HepG2 (cell line): ENCODE measurements around the gene SHBG. TPM values are rescaled to one million over a fixed set of nuclear protein-coding genes. Genes with fewer than 3 reads are reported as not detected.

Experiments
- ATAC-seq: fragments of 200-7000 bp; cut with Tn5 transposase; 3 replicates; pipeline ENCODE4 v1.9.1; 2020; ENCODE audit warnings: mild to moderate bottlenecking, moderate library complexity
- BruUV-seq: library from RNA; stranded (reverse); fragments of 400-500 nt; replicated peaks from 2 replicates; lab custom pipeline; 2021; lab: Mats Ljungman, UMichigan
- CTCF ChIA-PET: fragments of 300-600 bp; formaldehyde crosslinking; extraction: SDS; loops from one replicate; lab custom pipeline; 2021; ENCODE audit warnings: low total read pairs, inconsistent platforms, low intra/inter-chr PET ratio; lab: Yijun Ruan, JAX
- POLR2A ChIA-PET: fragments of 350-600 bp; sonication (Branson Sonifier 250); formaldehyde crosslinking; loops from one replicate; lab custom pipeline; 2020; ENCODE audit warnings: antibody characterized with exemption, inconsistent platforms; lab: Yijun Ruan, JAX
- DNase-seq: peaks from one replicate; pipeline ENCODE4 v3.0.0-alpha.2; 2015; ENCODE audit warnings: low spot score
- FAIRE-seq: peaks from 3 replicates; lab custom pipeline; 2011; peaks lifted over from hg19 to GRCh38; lab: Jason Lieb, UNC
- H2AFZ ChIP-seq: one replicate; pipeline ENCODE4 v1.6.1; 2011; ENCODE audit warnings: low read length, inconsistent platforms
- H3K27ac ChIP-seq: fragments of 300-600 bp; 3 replicates; pipeline ENCODE4 v1.8.0; 2011; ENCODE audit warnings: mixed run types, mild to moderate bottlenecking, mixed read lengths, low read length, inconsistent platforms; ENCODE audit not compliant: insufficient read depth; ENCODE audit errors: extremely low read length
- H3K27me3 ChIP-seq, 2 experiments: fragments of 200-600 bp in 1 of 2; 2 replicates in 1 of 2; 3 replicates in 1 of 2; pipeline versions ENCODE4 v1.6.0 to v1.8.0; 2011; ENCODE audit warnings: low read length in 2 of 2, mild to moderate bottlenecking in 2 of 2, moderate library complexity in 2 of 2, inconsistent platforms in 1 of 2; ENCODE audit not compliant: insufficient read depth in 2 of 2, control insufficient read depth in 1 of 2
- H3K36me3 ChIP-seq, 2 experiments: fragments of 200-600 bp in 1 of 2; replicated peaks in 1 of 2; 2 replicates in 1 of 2; 3 replicates in 1 of 2; pipeline versions ENCODE4 v1.5.1 to v1.8.0; 2011; ENCODE audit warnings: low read length in 2 of 2, inconsistent platforms in 1 of 2; ENCODE audit not compliant: insufficient read depth in 2 of 2, control insufficient read depth in 1 of 2
- H3K4me1 ChIP-seq: 2 replicates; pipeline ENCODE4 v1.5.1; 2012; ENCODE audit warnings: low read length, inconsistent platforms; ENCODE audit not compliant: insufficient read depth
- H3K4me2 ChIP-seq: 2 replicates; pipeline ENCODE4 v1.6.0; 2011; ENCODE audit warnings: low read depth, low read length, inconsistent platforms
- H3K4me3 ChIP-seq, 3 experiments: fragments of 200-600 bp in 1 of 3; sonication (generic), shearing (Covaris generic) in 1 of 3; replicated peaks in 1 of 3; 2 replicates each; pipeline ENCODE4 v1.5.1; 2011 to 2016; ENCODE audit warnings: low read length in 3 of 3, inconsistent platforms in 2 of 3, low read depth in 2 of 3, mild to moderate bottlenecking in 2 of 3, control low read depth in 1 of 3, mixed read lengths in 1 of 3; ENCODE audit not compliant: insufficient read depth in 1 of 3
- H3K79me2 ChIP-seq: one replicate; pipeline ENCODE4 v1.6.1; 2011; ENCODE audit warnings: low read length, inconsistent platforms; ENCODE audit not compliant: insufficient read depth
- H3K9ac ChIP-seq: 2 replicates; pipeline ENCODE4 v1.6.0; 2011; ENCODE audit warnings: mild to moderate bottlenecking, low read depth, low read length, inconsistent platforms; ENCODE audit not compliant: insufficient read depth
- H3K9me3 ChIP-seq: 2 replicates; pipeline ENCODE4 v1.5.1; 2012; ENCODE audit warnings: mild to moderate bottlenecking, low read length
- H4K20me1 ChIP-seq: 2 replicates; pipeline ENCODE4 v1.6.0; 2011; ENCODE audit warnings: inconsistent platforms, mild to moderate bottlenecking, low read length, moderate library complexity; ENCODE audit not compliant: insufficient read depth
- HDAC2 ChIP-seq: sonication (generic); formaldehyde crosslinking; IDR thresholded peaks from 2 replicates; pipeline ENCODE4 v1.4.0; 2020; ENCODE audit warnings: missing genetic modification reagents
- JUND ChIP-seq: sonication (generic); formaldehyde crosslinking; IDR thresholded peaks from 2 replicates; pipeline ENCODE4 v1.8.0; 2022; ENCODE audit warnings: mild to moderate bottlenecking, missing genetic modification reagents
- MEIS1 ChIP-seq: sonication (generic); formaldehyde crosslinking; IDR thresholded peaks from 2 replicates; pipeline ENCODE4 v1.9.0; 2021; ENCODE audit warnings: mild to moderate bottlenecking, missing genetic modification reagents, moderate library complexity, borderline replicate concordance
- NR2C2 ChIP-seq: sonication (generic); formaldehyde crosslinking; IDR thresholded peaks from 2 replicates; pipeline ENCODE4 v1.4.0; 2020; ENCODE audit warnings: missing genetic modification reagents, mild to moderate bottlenecking, moderate library complexity, borderline replicate concordance
- RAD21 ChIP-seq: fragments of 450-650 bp; formaldehyde crosslinking; IDR thresholded peaks from 2 replicates; pipeline ENCODE4 v1.5.0; 2020; ENCODE audit warnings: mild to moderate bottlenecking
- ZNF256 ChIP-seq: sonication (generic); formaldehyde crosslinking; conservative IDR thresholded peaks from 2 replicates; pipeline ENCODE4 v1.4.0; 2020; ENCODE audit warnings: missing genetic modification reagents
- ZNF614 ChIP-seq: IDR thresholded peaks from 2 replicates; pipeline ENCODE4 v1.6.1; 2018; ENCODE audit warnings: missing biosample characterization, missing genetic modification reagents, inconsistent platforms, borderline replicate concordance
- WGBS: methylation state at CpG from one replicate; pipeline ENCODE4 v1.1.6; 2017; ENCODE audit warnings: low lambda C conversion rate; 5-methylcytosine and 5-hydroxymethylcytosine counted together
- in situ Hi-C: cut with HindIII; loops from 2 replicates; pipeline ENCODE4 v1.10.0; 2017; ENCODE audit warnings: low pct_unique_long_range_greater_than_20kb; ENCODE audit not compliant: extremely low pct_ligation_motif_present
- intact Hi-C: fragments of 100-400 bp; cut with micrococcal nuclease; formaldehyde crosslinking; loops from one replicate; pipeline ENCODE4 v1.10.0; 2022; ENCODE audit not compliant: unreplicated experiment
- polyA plus RNA-seq, 8 experiments: library from polyadenylated mRNA; depleted of rRNA in 3 of 8; stranded (reverse) in 7 of 8; unstranded in 1 of 8; fragments of >200 nt; fragmentation: Illumina TruSeq in 4 of 8; extraction: Trizol in 4 of 8; gene quantifications; 2 replicates each; pipeline versions ENCODE4 v1.2.1 to v1.2.3, GENCODE V29; 2011 to 2016; ENCODE audit warnings: low read depth in 4 of 8, missing spikeins in 1 of 8, mixed read lengths in 1 of 8; ENCODE audit not compliant: insufficient read depth in 1 of 8
- total RNA-seq, 5 experiments: library from RNA; depleted of rRNA; stranded (reverse); fragments of >200 nt; fragmentation: Illumina TruSeq; extraction: Trizol; gene quantifications; 2 replicates each; pipeline ENCODE4 v1.2.3, GENCODE V29; 2016; ENCODE audit warnings: low read depth in 1 of 5
- TF ChIP-seq, protein P1 (sequence below): sonication (generic); formaldehyde crosslinking; IDR thresholded peaks from 2 replicates; pipeline ENCODE4 v1.5.0; 2020; ENCODE audit warnings: missing genetic modification reagents
- TF ChIP-seq, protein P2 (sequence below): sonication (generic); formaldehyde crosslinking; IDR thresholded peaks from 2 replicates; pipeline ENCODE4 v1.4.0; 2020; ENCODE audit warnings: missing genetic modification reagents
- TF ChIP-seq, protein P3 (sequence below): sonication (generic); formaldehyde crosslinking; IDR thresholded peaks from 2 replicates; pipeline ENCODE4 v1.8.1; 2023; ENCODE audit warnings: mild to moderate bottlenecking, inconsistent platforms, moderate library complexity, missing genetic modification reagents, borderline replicate concordance
- TF ChIP-seq, protein P4 (sequence below): sonication (generic); formaldehyde crosslinking; IDR thresholded peaks from 2 replicates; pipeline ENCODE4 v1.5.0; 2020; ENCODE audit warnings: mild to moderate bottlenecking, missing genetic modification reagents, borderline replicate concordance

SHBG gene
- total and polyA plus RNA-seq, 2 of the 13 experiments (the other 11 are each of a cell fraction or from before 2014, with no cell fraction given), result 4.0 to 6.1 TPM

DNA sequence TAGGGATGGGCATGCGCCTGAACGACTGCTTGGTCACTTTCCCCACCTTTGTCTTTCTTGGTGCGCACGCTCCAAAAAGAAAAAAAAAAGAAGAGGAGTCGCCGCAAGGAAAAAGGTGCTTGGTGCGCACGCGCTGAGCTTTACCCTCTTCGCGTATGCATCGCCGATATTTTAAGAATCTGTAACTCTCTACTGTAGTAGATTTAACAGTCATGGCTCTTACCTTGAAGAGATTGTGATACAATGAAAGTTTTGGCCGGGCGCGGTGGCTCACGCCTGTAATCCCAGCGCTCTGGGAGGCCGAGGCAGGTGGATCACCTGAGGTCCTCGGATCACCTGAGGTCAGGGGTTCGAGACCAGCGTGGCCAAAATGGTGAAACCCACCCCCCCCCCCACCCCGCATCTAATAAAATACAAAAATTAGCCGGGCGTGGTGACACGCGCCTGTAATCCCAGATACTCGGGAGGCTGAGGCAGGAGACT is 14.6 kb upstream of the SHBG start:
- Histone ChIP-seq H3K36me3 (peaks cover 1 to 11% of the 10 kb centered on the region in 2 experiments; a peak in 2 of 5 replicates), H4K20me1 (no peaks in the 10 kb centered on the region), H3K4me2 (peak overlapping the region; percentile 72), H3K79me2 (peaks cover 33% of the 10 kb centered on the region), H3K4me3 (peak overlapping the region; percentile 38 to 66 (median 51); a peak in 5 of 6 replicates), H3K9me3 (no peaks in the 10 kb centered on the region), H3K9ac (no peak overlapping the region; the same call in 1 of the 2 replicates), H3K27ac (peak overlapping the region; percentile 78), H2AFZ (peak overlapping the region; percentile 62), H3K27me3 (no peaks in the 10 kb centered on the region), H3K4me1 (peaks cover 56% of the 10 kb centered on the region)
- ATAC-seq (no peak), FAIRE-seq (no peak), DNase-seq (no peak)
- intact Hi-C loops, result no loop called here
- POLR2A ChIA-PET, result interaction anchor here (0.6 to 3.1 kb wide), 14 partner anchors 8 to 580 kb away, joined by 3 to 63 read pairs (median 6); partner anchors contain the start of genes ATP1B2, CD68, MPDU1 and POLR2A
- no TSS peak for BruUV-seq
- CTCF ChIA-PET, result no interaction called here
- in situ Hi-C loops, result no loop called here
- 13% methylated on average over 27 of the region's 28 CpGs for WGBS
- 0 out of 2 replicates have a peak, but pooled peaks have one; percentile 11 for TF ChIP-seq RAD21 (CRISPR knock-in tag)
- TF ChIP-seq, protein P1, sequence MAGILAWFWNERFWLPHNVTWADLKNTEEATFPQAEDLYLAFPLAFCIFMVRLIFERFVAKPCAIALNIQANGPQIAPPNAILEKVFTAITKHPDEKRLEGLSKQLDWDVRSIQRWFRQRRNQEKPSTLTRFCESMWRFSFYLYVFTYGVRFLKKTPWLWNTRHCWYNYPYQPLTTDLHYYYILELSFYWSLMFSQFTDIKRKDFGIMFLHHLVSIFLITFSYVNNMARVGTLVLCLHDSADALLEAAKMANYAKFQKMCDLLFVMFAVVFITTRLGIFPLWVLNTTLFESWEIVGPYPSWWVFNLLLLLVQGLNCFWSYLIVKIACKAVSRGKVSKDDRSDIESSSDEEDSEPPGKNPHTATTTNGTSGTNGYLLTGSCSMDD (CRISPR knock-in tag), result no peak
- TF ChIP-seq, protein P2, sequence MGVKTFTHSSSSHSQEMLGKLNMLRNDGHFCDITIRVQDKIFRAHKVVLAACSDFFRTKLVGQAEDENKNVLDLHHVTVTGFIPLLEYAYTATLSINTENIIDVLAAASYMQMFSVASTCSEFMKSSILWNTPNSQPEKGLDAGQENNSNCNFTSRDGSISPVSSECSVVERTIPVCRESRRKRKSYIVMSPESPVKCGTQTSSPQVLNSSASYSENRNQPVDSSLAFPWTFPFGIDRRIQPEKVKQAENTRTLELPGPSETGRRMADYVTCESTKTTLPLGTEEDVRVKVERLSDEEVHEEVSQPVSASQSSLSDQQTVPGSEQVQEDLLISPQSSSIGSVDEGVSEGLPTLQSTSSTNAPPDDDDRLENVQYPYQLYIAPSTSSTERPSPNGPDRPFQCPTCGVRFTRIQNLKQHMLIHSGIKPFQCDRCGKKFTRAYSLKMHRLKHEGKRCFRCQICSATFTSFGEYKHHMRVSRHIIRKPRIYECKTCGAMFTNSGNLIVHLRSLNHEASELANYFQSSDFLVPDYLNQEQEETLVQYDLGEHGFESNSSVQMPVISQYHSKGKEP (CRISPR knock-in tag), result no peak
- peak; percentile 28; the same call in 1 of the 2 replicates for TF ChIP-seq HDAC2 (CRISPR knock-in tag)
- TF ChIP-seq, protein P3, sequence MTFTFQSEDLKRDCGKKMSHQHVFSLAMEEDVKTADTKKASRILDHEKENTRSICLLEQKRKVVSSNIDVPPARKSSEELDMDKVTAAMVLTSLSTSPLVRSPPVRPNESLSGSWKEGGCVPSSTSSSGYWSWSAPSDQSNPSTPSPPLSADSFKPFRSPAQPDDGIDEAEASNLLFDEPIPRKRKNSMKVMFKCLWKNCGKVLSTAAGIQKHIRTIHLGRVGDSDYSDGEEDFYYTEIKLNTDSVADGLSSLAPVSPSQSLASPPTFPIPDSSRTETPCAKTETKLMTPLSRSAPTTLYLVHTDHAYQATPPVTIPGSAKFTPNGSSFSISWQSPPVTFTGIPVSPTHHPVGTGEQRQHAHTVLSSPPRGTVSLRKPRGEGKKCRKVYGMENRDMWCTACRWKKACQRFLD, result no peak
- TF ChIP-seq ZNF256 (CRISPR knock-in tag), result no peak
- no peak for TF ChIP-seq JUND (CRISPR knock-in tag)
- TF ChIP-seq, protein P4, sequence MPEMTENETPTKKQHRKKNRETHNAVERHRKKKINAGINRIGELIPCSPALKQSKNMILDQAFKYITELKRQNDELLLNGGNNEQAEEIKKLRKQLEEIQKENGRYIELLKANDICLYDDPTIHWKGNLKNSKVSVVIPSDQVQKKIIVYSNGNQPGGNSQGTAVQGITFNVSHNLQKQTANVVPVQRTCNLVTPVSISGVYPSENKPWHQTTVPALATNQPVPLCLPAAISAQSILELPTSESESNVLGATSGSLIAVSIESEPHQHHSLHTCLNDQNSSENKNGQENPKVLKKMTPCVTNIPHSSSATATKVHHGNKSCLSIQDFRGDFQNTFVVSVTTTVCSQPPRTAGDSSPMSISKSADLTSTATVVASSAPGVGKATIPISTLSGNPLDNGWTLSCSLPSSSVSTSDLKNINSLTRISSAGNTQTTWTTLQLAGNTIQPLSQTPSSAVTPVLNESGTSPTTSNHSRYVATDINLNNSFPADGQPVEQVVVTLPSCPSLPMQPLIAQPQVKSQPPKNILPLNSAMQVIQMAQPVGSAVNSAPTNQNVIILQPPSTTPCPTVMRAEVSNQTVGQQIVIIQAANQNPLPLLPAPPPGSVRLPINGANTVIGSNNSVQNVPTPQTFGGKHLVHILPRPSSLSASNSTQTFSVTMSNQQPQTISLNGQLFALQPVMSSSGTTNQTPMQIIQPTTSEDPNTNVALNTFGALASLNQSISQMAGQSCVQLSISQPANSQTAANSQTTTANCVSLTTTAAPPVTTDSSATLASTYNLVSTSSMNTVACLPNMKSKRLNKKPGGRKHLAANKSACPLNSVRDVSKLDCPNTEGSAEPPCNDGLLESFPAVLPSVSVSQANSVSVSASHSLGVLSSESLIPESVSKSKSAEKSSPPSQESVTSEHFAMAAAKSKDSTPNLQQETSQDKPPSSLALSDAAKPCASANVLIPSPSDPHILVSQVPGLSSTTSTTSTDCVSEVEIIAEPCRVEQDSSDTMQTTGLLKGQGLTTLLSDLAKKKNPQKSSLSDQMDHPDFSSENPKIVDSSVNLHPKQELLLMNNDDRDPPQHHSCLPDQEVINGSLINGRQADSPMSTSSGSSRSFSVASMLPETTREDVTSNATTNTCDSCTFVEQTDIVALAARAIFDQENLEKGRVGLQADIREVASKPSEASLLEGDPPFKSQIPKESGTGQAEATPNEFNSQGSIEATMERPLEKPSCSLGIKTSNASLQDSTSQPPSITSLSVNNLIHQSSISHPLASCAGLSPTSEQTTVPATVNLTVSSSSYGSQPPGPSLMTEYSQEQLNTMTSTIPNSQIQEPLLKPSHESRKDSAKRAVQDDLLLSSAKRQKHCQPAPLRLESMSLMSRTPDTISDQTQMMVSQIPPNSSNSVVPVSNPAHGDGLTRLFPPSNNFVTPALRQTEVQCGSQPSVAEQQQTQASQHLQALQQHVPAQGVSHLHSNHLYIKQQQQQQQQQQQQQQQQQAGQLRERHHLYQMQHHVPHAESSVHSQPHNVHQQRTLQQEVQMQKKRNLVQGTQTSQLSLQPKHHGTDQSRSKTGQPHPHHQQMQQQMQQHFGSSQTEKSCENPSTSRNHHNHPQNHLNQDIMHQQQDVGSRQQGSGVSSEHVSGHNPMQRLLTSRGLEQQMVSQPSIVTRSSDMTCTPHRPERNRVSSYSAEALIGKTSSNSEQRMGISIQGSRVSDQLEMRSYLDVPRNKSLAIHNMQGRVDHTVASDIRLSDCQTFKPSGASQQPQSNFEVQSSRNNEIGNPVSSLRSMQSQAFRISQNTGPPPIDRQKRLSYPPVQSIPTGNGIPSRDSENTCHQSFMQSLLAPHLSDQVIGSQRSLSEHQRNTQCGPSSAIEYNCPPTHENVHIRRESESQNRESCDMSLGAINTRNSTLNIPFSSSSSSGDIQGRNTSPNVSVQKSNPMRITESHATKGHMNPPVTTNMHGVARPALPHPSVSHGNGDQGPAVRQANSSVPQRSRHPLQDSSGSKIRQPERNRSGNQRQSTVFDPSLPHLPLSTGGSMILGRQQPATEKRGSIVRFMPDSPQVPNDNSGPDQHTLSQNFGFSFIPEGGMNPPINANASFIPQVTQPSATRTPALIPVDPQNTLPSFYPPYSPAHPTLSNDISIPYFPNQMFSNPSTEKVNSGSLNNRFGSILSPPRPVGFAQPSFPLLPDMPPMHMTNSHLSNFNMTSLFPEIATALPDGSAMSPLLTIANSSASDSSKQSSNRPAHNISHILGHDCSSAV, result no peak
- TF ChIP-seq ZNF614 (CRISPR knock-in tag), result no peak
- TF ChIP-seq NR2C2, result no peak
- TF ChIP-seq MEIS1 (CRISPR knock-in tag), result no peak
